GM12878 (cell line): ENCODE data around the gene CSMD2.

Source experiments
- ATF2 ChIP-seq: IDR thresholded peaks from 2 replicates; pipeline ENCODE4 v1.6.1; 2012; ENCODE audit warnings: low read length, inconsistent platforms
- BMI1 ChIP-seq: fragments of 450-650 bp; IDR thresholded peaks from 2 replicates; pipeline ENCODE4 v1.6.1; 2016; ENCODE audit warnings: mild to moderate bottlenecking, moderate library complexity, borderline replicate concordance
- E2F4 ChIP-seq: IDR thresholded peaks from 2 replicates; pipeline ENCODE4 v1.6.1; 2012; ENCODE audit warnings: low read depth, low read length, improper control_type of control experiment
- EZH2 ChIP-seq: IDR thresholded peaks from 2 replicates; pipeline ENCODE4 v1.6.1; 2012; ENCODE audit warnings: low read depth, mild to moderate bottlenecking, control low read depth, inconsistent platforms, low read length, borderline replicate concordance; ENCODE audit not compliant: control insufficient read depth
- FOS ChIP-seq: IDR thresholded peaks from 3 replicates; pipeline ENCODE4 v1.6.1; 2011; ENCODE audit warnings: borderline replicate concordance; ENCODE audit not compliant: insufficient read length; ENCODE audit errors: extremely low read depth
- LARP7 ChIP-seq: fragments of 450-650 bp; IDR thresholded peaks from 2 replicates; pipeline ENCODE4 v1.6.1; 2017; ENCODE audit warnings: mild to moderate bottlenecking
- MXI1 ChIP-seq: fragments of 150-350 bp; IDR thresholded peaks from 2 replicates; pipeline ENCODE4 v1.6.1; 2011; ENCODE audit warnings: low read depth, mild to moderate bottlenecking, inconsistent platforms, low read length, improper control_type of control experiment
- NRF1 ChIP-seq: conservative IDR thresholded peaks from 2 replicates; pipeline ENCODE4 v1.6.1; 2011; ENCODE audit warnings: mild to moderate bottlenecking, low read depth, low read length, improper control_type of control experiment
- REST ChIP-seq: IDR thresholded peaks from 2 replicates; pipeline ENCODE4 v1.6.1; 2012; ENCODE audit warnings: mild to moderate bottlenecking, low read depth, low read length
- SMAD1 ChIP-seq: fragments of 450-650 bp; IDR thresholded peaks from 2 replicates; pipeline ENCODE4 v1.6.1; 2018; ENCODE audit warnings: mild to moderate bottlenecking, low read depth; ENCODE audit not compliant: partially characterized antibody
- USF2 ChIP-seq: IDR thresholded peaks from 2 replicates; pipeline ENCODE4 v1.6.1; 2011; ENCODE audit warnings: low read depth, low read length, improper control_type of control experiment, borderline replicate concordance
- WRNIP1 ChIP-seq: IDR thresholded peaks from 2 replicates; pipeline ENCODE4 v1.6.1; 2011; ENCODE audit warnings: low read depth, low read length, improper control_type of control experiment, borderline replicate concordance

- no peak for TF ChIP-seq USF2
- TF ChIP-seq WRNIP1, result no peak
- no peak for TF ChIP-seq LARP7
- TF ChIP-seq EZH2, result no peak
- no peak for TF ChIP-seq FOS
- TF ChIP-seq SMAD1, result no peak
- TF ChIP-seq MXI1, result no peak
- no peak for TF ChIP-seq NRF1
- no peak for TF ChIP-seq ATF2
- TF ChIP-seq E2F4, result no peak
- TF ChIP-seq BMI1, result no peak
- no peak for TF ChIP-seq REST
Measured at GRCh38 chr1:33790577-33790976, 374.5 kb downstream of the CSMD2 start.
